Ectodermal cell (in vitro differentiated cells): Measurements from ENCODE around the gene TFB1M.
"Not testable (repeated sequence)": the region's sequence is repeated elsewhere in the genome, so short reads cannot be mapped to it uniquely, and the experiment has no call there.

Experiments used
- H3K27ac ChIP-seq: 2 replicates; pipeline ENCODE4 v1.7.0; 2013; ENCODE audit warnings: mild to moderate bottlenecking, low read depth, low read length; ENCODE audit not compliant: insufficient read depth, poor library complexity, severe bottlenecking
- H3K27me3 ChIP-seq: 2 replicates; pipeline ENCODE4 v1.7.0; 2013; ENCODE audit warnings: mild to moderate bottlenecking, low read length; ENCODE audit not compliant: insufficient read depth, control insufficient read depth, poor library complexity, severe bottlenecking
- H3K36me3 ChIP-seq: one replicate; pipeline ENCODE4 v1.7.0; 2013; ENCODE audit warnings: low read length; ENCODE audit not compliant: control insufficient read depth, insufficient read depth
- H3K4me1 ChIP-seq: one replicate; pipeline ENCODE4 v1.7.0; 2013; ENCODE audit warnings: low read length; ENCODE audit not compliant: control insufficient read depth, insufficient read depth
- H3K4me3 ChIP-seq: 2 replicates; pipeline ENCODE4 v1.7.0; 2013; ENCODE audit warnings: low read depth, low read length, control low read depth; ENCODE audit not compliant: insufficient read depth
- H3K9me3 ChIP-seq: 2 replicates; pipeline ENCODE4 v1.7.0; 2013; ENCODE audit warnings: mild to moderate bottlenecking, low read length, moderate library complexity; ENCODE audit not compliant: control insufficient read depth
- WGBS, 2 experiments: methylation state at CpG; one replicate each; pipeline ENCODE4 v1.1.7; 2013; ENCODE audit warnings: missing lambda C conversion rate in 2 of 2; 5-methylcytosine and 5-hydroxymethylcytosine counted together

Gene TFB1M

DNA sequence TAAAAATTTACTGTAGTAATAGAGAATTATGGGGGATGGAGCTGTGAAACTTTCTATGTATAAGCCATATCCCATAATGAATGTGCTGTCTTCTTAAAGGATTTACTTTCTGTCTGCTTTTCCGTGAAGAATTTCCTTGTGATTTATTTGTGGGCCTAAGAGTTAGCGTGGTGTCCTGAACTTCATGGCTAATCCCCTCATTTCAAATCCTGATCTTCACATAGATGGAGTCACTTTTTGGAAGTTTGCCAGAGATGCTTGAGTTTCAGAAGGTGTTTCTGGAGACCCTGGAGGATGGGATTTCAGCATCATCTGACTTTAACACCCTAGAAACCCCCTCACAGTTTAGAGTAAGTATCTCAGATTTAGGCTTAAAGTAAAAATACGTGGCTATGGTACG is 69.8 kb downstream of the TFB1M start:
- WGBS, 2 experiments = 98% methylated on average over 4 of the region's 4 CpGs

DNA sequence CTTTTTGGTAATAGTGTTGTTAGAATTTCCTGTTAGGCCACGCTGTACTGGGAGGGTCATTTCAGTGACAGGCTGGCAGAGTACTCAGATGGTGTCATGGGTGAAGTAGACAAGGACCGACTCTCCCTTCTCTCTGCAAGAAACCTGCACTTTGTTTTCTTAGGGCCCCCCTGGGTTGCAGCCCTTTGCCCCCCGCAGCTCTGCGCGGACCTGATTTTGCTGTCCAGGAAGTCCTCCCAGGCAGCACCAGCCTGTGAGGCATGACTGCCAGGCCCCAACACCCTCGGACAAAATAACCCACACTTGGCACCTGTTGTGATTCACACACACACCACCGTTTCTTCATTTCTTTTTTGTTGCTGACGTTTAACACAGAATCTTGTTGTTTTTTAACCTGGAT is 72.3 kb downstream of the TFB1M start:
- Histone ChIP-seq H3K27ac (no peak overlapping the region), H3K36me3 (peaks cover 29% of the 10 kb centered on the region), H3K4me3 (no peak overlapping the region), H3K27me3 (no peaks in the 10 kb centered on the region), H3K4me1 (no peaks in the 10 kb centered on the region), H3K9me3 (no peaks in the 10 kb centered on the region)
- 87 to 88% methylated on average over 8 of the region's 8 CpGs for WGBS, 2 experiments

More for the DNA sequence above, 69.8 kb downstream of the TFB1M start:
- Histone ChIP-seq H3K4me3 (no peak overlapping the region), H3K27ac (no peak overlapping the region), H3K9me3 (no peaks in the 10 kb centered on the region), H3K4me1 (no peaks in the 10 kb centered on the region), H3K36me3 (peaks cover 31% of the 10 kb centered on the region), H3K27me3 (no peaks in the 10 kb centered on the region)

DNA sequence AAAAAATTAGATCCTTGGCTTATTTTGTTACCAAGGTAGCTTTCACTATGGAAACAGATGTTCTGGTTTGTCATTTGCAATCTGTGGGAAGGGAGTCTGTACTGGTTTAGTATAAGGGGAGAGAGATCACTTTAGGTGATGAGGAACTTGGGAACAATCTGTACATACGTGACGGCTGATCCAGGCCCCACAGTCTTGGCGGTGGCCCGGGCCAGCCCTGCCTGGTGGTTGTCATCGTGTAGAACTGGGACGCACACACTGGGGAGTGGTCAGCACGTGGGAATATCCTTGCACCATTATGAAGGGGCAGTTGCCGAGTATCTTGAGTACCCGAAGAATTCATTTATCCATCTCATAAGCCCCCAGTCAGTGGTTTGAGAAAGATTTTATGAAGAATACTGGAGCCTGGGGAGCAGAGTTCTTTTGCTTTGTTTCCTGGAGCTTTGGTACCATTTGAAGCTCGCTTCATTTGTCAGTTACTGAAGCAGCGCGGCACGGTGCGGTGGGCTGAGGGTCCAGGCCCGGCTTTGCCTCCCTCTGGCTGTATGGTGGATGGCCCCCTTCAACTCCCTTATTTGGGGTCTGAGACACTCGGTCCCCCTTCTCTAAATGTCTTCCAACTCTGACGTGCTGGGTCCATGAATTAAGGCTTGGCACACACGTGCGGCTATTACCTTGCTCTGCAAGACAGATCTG is 73.2 kb downstream of the TFB1M start:
- WGBS, 2 experiments = 96 to 97% methylated on average over 19 of the region's 19 CpGs
- Histone ChIP-seq H3K27me3 (no peaks in the 10 kb centered on the region), H3K9me3 (no peaks in the 10 kb centered on the region), H3K4me1 (no peaks in the 10 kb centered on the region), H3K36me3 (peaks cover 29% of the 10 kb centered on the region), H3K27ac (no peak overlapping the region), H3K4me3 (no peak overlapping the region)

DNA sequence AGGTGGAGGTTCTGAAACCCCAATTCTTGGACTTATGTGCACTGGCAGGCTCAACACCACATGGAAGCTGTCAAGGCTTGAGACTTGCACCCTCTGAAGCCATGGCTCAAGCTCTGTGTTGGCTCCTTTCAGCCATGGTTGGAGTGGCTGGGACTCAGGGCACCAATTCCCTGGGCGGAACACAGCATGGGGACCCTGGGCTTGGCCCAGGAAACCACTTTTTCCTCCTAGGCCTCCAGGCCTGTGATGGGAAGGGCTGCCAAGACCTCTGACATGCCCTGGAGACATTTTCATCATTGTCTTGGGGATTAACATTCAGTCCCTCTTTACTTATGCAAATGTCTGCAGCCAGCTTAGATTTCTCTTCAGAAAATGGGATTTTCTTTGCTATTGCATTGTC is 76.7 kb downstream of the TFB1M start:
- H3K36me3 ChIP-seq = peaks cover 22% of the 10 kb centered on the region
- WGBS, 2 experiments = 92 to 94% methylated on average over 1 of the region's 1 CpG
- H3K4me3 ChIP-seq = no peak overlapping the region
- H3K27me3 ChIP-seq = no peaks in the 10 kb centered on the region
- no peak overlapping the region for H3K27ac ChIP-seq
- H3K9me3 ChIP-seq = no peaks in the 10 kb centered on the region
- H3K4me1 ChIP-seq = no peaks in the 10 kb centered on the region

DNA sequence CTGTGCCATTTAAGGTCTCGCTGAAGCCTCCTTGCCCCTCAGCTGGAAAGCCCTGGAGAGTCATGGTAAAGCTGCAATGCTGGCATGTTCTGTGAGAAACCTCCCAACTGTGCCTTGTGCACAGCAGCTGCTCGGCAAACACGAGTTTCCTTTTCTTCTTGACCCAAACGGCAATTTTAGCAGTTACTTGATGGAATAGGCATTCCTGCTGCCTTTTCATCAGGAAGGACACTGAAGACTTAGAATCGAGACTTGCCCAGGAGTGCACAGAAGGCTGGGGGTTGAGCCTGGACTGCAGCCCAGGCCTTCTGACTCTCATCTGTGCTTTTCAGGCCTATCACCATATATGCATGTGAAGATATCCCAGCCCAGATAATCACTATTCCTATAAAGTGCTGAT is 79.2 kb downstream of the TFB1M start:
- Histone ChIP-seq H3K27me3 (no peaks in the 10 kb centered on the region), H3K4me3 (no peak overlapping the region), H3K27ac (no peak overlapping the region), H3K4me1 (no peaks in the 10 kb centered on the region), H3K36me3 (peaks cover 12% of the 10 kb centered on the region), H3K9me3 (no peaks in the 10 kb centered on the region)
- 83 to 84% methylated on average over 5 of the region's 5 CpGs for WGBS, 2 experiments

DNA sequence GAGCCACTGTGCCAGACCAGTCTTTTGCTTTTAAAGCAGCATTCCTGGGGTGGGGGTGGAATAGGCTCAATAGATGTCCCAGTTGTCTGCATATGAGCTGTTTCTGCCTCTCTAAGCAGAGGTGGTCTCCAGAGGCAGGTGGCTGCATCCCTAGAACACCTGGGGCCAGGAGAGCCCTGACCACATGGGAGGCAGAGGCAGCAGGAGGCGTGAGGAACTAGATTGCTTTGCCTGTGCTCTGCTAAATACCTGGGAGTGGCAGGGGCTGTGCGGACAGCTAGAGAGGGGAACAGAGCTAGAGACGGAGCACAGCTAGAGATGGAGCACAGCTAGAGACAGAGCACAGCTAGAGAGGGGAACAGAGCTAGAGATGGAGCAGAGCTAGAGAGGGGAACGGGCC is 79.6 kb downstream of the TFB1M start:
- 88 to 89% methylated on average over 4 of the region's 4 CpGs for WGBS, 2 experiments
- Histone ChIP-seq H3K36me3 (peaks cover 10% of the 10 kb centered on the region), H3K27me3 (no peaks in the 10 kb centered on the region), H3K4me3 (no peak overlapping the region), H3K27ac (no peak overlapping the region), H3K9me3 (no peaks in the 10 kb centered on the region), H3K4me1 (no peaks in the 10 kb centered on the region)

DNA sequence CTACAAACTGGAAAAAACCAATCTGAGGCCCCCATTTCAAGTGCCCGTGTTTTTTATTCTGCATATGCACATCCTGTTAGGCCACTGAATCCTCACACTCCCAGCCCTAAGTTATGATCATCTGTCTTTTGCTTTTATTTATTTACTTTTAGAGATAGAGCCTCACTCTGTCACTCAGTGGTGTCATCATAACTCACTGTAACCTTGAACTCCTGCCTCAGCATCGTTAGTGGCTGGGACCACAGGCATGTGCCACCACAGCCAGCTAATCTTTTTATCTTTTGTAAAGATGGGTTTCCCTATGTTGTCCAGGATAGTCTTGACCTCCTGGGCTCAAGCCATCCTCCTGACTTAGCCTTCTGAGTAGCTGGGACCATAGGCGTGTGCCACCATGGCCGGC is 80.1 kb downstream of the TFB1M start:
- no peaks in the 10 kb centered on the region for H3K4me1 ChIP-seq
- 86% methylated on average over 4 of the region's 4 CpGs for WGBS, 2 experiments
- H3K27ac ChIP-seq = no peak overlapping the region
- H3K4me3 ChIP-seq = no peak overlapping the region
- peaks cover 6% of the 10 kb centered on the region for H3K36me3 ChIP-seq
- no peaks in the 10 kb centered on the region for H3K27me3 ChIP-seq
- no peaks in the 10 kb centered on the region for H3K9me3 ChIP-seq

DNA sequence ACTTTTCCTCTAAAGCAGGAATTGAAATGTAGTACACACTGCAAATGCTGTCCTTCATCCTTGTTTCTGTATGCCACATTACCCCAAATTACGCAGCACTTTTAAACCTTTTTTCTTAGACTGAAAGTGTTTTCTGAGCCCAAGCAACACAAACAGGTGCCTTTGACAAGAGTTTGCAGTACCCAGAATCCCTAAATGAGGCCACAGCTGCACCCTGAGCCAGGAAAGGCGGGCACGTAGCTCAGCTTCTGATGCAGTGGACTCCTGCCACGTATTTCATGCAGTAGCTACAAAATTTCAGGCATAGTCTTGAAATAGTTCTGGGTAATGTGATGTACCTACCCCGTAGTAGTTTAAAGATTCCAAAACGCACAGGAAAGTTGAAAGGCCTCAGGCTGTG is 81.4 kb downstream of the TFB1M start:
- Histone ChIP-seq H3K27ac (no peak overlapping the region), H3K4me3 (no peak overlapping the region), H3K9me3 (no peaks in the 10 kb centered on the region), H3K36me3 (peaks cover 6% of the 10 kb centered on the region), H3K27me3 (no peaks in the 10 kb centered on the region), H3K4me1 (no peaks in the 10 kb centered on the region)
- 87 to 90% methylated on average over 6 of the region's 6 CpGs for WGBS, 2 experiments

DNA sequence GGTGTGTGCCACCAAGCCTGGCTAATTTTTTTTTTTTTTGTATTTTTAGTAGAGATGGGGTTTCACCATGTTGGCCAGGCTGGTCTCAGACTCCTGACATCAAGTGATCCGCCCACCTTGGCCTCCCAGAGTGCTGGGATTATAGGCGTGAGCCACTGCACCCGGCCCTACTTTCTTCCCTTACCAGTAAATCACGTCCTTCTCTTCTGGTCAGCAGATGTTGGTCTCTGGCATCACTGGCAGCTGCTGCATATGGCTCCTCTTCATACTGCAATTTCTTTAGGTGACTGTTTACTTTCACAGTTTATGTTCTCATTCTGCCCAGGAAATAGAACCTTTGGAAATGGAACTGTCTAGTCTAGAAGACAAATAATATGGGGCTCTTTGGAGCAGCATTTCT is 83.3 kb downstream of the TFB1M start:
- not testable (repeated sequence) for H3K27ac ChIP-seq, H3K9me3 ChIP-seq, H3K36me3 ChIP-seq, H3K27me3 ChIP-seq, H3K4me3 ChIP-seq, H3K4me1 ChIP-seq
- WGBS, 2 experiments = 91 to 92% methylated on average over 4 of the region's 4 CpGs

DNA sequence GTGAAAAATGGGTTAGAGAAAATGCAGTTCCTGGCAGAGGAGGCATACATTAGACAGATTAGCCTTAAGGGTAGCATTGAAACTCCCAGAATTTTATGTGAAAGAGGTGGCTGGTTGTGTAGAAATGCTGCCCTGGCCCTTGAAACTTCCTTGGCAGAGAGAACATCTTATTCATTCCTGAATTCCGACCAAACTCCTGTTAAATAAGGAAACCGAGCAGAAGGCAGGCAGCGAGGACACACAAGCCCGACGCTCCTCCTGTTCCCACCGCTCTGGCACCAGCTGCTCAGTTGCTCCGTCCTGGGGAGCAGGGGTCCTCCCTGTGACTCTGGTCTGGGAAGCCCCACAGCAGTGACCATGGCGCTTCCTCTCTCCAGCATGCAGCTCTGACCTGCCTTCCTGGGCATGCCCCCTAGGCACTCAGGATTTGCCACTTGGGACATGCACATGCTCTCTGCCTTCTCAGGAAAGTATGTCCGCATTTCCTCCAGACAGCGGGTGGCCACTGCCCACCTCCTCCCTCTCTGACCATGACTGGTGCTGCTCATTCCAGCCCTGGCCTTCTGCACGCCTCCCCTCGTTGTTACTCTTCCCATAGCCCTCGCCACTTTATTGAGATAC is 85.6 kb downstream of the TFB1M start:
- Histone ChIP-seq H3K4me1 (no peaks in the 10 kb centered on the region), H3K27me3 (no peaks in the 10 kb centered on the region), H3K27ac (no peak overlapping the region), H3K9me3 (no peaks in the 10 kb centered on the region), H3K4me3 (no peak overlapping the region), H3K36me3 (no peaks in the 10 kb centered on the region)
- WGBS, 2 experiments = 93% methylated on average over 13 of the region's 13 CpGs
